Activated B cell treated with CpG ODN at 0.5 μM for 24 hours (primary cell): ENCODE measurements around the gene CARD11. TPM values are rescaled to one million over a fixed set of nuclear protein-coding genes. Genes with fewer than 3 reads are reported as not detected.

ENCODE experiments used
- ATAC-seq: fragments of 200-7000 bp; cut with Tn5 transposase; one replicate; pipeline ENCODE4 v1.10.0; 2021; ENCODE audit warnings: low read depth, mild to moderate bottlenecking, moderate library complexity
- CTCF ChIA-PET: fragments of 350-600 bp; sonication (Branson Sonifier 250); formaldehyde crosslinking; loops from one replicate; lab custom pipeline; 2021; ENCODE audit warnings: antibody characterized with exemption; lab: Charles Lee
- POLR2A ChIA-PET: fragments of 350-600 bp; sonication (Branson Sonifier 250); formaldehyde crosslinking; loops from one replicate; lab custom pipeline; 2021; ENCODE audit warnings: antibody characterized with exemption; lab: Charles Lee
- DNase-seq: peaks from one replicate; pipeline ENCODE4 v3.0.0; 2022
- H3K27ac Mint-ChIP-seq: one replicate; pipeline ENCODE4 v1.8.0; 2020; ENCODE audit warnings: mixed read lengths
- H3K27me3 Mint-ChIP-seq: one replicate; pipeline ENCODE4 v1.8.0; 2021; ENCODE audit warnings: mixed read lengths
- H3K36me3 Mint-ChIP-seq: one replicate; pipeline ENCODE4 v1.8.0; 2021; ENCODE audit warnings: low read depth, mixed read lengths
- H3K4me1 Mint-ChIP-seq: one replicate; pipeline ENCODE4 v1.8.0; 2021; ENCODE audit warnings: mixed read lengths
- H3K4me3 Mint-ChIP-seq: one replicate; pipeline ENCODE4 v1.8.0; 2020; ENCODE audit warnings: mild to moderate bottlenecking, mixed read lengths
- H3K9me3 Mint-ChIP-seq: one replicate; pipeline ENCODE4 v1.8.0; 2020; ENCODE audit warnings: mixed read lengths
- intact Hi-C: fragments of 100-400 bp; cut with micrococcal nuclease; formaldehyde crosslinking; loops from one replicate; pipeline ENCODE4 v1.15.1; 2024
- total RNA-seq: library from RNA; stranded (reverse); gene quantifications from 2 replicates; pipeline ENCODE4 v1.2.3, GENCODE V29; 2022
- TF ChIP-seq, protein P1 (sequence below): fragments of 200-600 bp; IDR thresholded peaks from one replicate; pipeline ENCODE4 v1.8.0; 2022; ENCODE audit warnings: antibody characterized with exemption, mild to moderate bottlenecking

CARD11 gene
- total RNA-seq, 1 donor from 2014 or later = 114 TPM

DNA sequence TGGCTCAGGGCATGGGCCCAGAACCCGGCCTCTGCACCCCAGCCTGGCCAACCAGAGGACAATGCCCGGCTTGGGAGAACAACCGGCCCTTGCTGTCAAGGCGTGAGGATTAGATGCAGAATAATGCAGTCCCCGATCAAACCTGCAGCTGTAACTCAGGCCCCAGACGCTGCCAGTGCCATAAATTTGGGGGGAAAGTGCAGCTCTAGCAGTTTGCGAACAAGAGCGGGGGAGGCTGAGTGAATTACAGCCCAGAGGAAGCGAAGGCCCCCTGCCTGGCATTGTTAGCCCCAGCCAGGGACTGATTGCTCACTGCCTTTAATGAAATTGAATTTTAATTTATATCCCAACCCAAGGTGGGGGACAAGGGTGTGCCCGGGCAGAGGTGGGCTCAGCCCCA lies 161.6 kb downstream of the CARD11 start:
- no peaks in the 10 kb centered on the region for H3K9me3 Mint-ChIP-seq
- ATAC-seq (no peak), DNase-seq (no peak)
- intact Hi-C loops = no loop called here
- H3K4me1 Mint-ChIP-seq = peaks cover 13% of the 10 kb centered on the region
- POLR2A ChIA-PET = interaction anchor here (0.6 kb wide), 1 partner anchor 27 kb away, joined by 10 read pairs; no protein-coding TSS in a partner anchor
- TF ChIP-seq, protein P1, sequence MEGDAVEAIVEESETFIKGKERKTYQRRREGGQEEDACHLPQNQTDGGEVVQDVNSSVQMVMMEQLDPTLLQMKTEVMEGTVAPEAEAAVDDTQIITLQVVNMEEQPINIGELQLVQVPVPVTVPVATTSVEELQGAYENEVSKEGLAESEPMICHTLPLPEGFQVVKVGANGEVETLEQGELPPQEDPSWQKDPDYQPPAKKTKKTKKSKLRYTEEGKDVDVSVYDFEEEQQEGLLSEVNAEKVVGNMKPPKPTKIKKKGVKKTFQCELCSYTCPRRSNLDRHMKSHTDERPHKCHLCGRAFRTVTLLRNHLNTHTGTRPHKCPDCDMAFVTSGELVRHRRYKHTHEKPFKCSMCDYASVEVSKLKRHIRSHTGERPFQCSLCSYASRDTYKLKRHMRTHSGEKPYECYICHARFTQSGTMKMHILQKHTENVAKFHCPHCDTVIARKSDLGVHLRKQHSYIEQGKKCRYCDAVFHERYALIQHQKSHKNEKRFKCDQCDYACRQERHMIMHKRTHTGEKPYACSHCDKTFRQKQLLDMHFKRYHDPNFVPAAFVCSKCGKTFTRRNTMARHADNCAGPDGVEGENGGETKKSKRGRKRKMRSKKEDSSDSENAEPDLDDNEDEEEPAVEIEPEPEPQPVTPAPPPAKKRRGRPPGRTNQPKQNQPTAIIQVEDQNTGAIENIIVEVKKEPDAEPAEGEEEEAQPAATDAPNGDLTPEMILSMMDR = no peak
- H3K4me3 Mint-ChIP-seq = no peak overlapping the region
- no peaks in the 10 kb centered on the region for H3K36me3 Mint-ChIP-seq
- no peak overlapping the region for H3K27ac Mint-ChIP-seq
- CTCF ChIA-PET = interaction anchor here (0.8 kb wide), 1 partner anchor 273 kb away, joined by 3 read pairs; no protein-coding TSS in a partner anchor
- no peaks in the 10 kb centered on the region for H3K27me3 Mint-ChIP-seq

DNA sequence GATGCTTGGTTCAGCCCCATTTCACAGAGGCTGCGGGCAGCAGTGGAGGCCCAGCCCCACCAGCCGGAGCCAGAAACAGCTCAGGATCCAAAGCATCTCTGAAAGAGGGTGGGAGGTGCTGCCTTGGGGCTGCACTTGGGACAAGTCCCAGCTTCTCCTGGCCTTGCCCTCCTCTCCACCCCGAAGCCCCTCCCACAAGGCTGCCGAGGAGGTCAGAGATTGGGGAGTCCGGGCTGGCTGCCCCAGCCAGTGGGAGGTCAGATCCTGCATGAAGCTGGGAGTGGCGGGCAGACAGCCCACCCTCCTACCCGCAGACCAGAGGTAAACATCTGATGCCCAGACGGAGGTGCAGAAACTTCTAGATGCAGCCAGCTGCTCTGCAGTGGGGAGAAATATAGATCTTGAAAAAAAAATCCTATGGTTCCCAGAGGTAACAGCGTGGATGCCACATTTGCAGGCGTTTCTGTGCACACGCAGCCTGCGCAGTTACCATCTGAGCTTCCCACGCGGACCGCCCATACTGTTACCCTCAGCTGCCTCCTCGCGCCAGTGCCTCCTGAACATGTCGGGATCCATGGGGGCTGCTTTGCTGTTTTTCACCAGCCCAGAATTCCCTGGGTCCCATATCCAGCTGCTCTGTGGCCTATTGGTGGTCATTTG lies 162.7 kb downstream of the CARD11 start:
- CTCF ChIA-PET = no interaction called here
- ATAC-seq = no peak
- H3K4me3 Mint-ChIP-seq = no peak overlapping the region
- no peaks in the 10 kb centered on the region for H3K36me3 Mint-ChIP-seq
- POLR2A ChIA-PET = no interaction called here
- no peaks in the 10 kb centered on the region for H3K9me3 Mint-ChIP-seq
- H3K27ac Mint-ChIP-seq = no peak overlapping the region
- peaks cover 11% of the 10 kb centered on the region for H3K4me1 Mint-ChIP-seq
- intact Hi-C loops = no loop called here
- no peak for DNase-seq
- TF ChIP-seq, protein P1 = no peak
- no peaks in the 10 kb centered on the region for H3K27me3 Mint-ChIP-seq

GRCh38 chr7:2880051-2880450 lies 163.6 kb downstream of the CARD11 start:
- intact Hi-C loops = no loop called here
- TF ChIP-seq, protein P1 = no peak
- DNase-seq (no peak), ATAC-seq (no peak)
- Mint-ChIP-seq H3K36me3 (no peaks in the 10 kb centered on the region), H3K27me3 (no peaks in the 10 kb centered on the region), H3K9me3 (no peaks in the 10 kb centered on the region), H3K4me1 (peaks cover 11% of the 10 kb centered on the region), H3K27ac (no peak overlapping the region), H3K4me3 (no peak overlapping the region)
- CTCF ChIA-PET = no interaction called here
- POLR2A ChIA-PET = no interaction called here

- H3K4me3 Mint-ChIP-seq = no peak overlapping the region
Observed at GRCh38 chr7:2879354-2879753, 164.3 kb downstream of the CARD11 start.

DNA sequence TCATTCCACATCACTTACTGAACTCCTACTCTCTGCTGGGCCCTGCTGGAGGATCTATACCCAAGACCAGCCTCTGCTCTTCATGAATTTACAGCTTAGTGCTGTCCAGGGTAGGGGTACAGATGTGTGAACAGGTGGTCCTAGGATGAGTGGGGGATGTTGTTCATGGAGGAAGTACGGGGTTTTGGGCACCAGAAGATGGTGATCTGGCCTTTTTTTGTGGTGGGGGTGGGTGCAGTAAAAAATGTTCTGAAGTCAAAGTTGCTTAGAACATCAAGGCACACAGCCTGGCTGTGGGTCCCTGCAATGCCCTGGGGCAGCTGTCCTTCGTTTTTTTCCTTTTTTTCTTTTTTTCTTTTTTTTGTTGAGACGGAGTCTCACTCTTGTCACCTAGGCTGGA lies 165.4 kb downstream of the CARD11 start:
- no peak for DNase-seq
- POLR2A ChIA-PET = no interaction called here
- TF ChIP-seq, protein P1 = no peak
- Mint-ChIP-seq H3K27me3 (no peaks in the 10 kb centered on the region), H3K36me3 (no peaks in the 10 kb centered on the region), H3K27ac (no peak overlapping the region), H3K9me3 (no peaks in the 10 kb centered on the region), H3K4me1 (peaks cover 13% of the 10 kb centered on the region), H3K4me3 (no peak overlapping the region)
- intact Hi-C loops = no loop called here
- ATAC-seq = no peak
- CTCF ChIA-PET = no interaction called here

More at GRCh38 chr7:2879354-2879753, 164.3 kb downstream of the CARD11 start:
- no peaks in the 10 kb centered on the region for H3K27me3 Mint-ChIP-seq
- ChIA-PET CTCF (no interaction called here), POLR2A (no interaction called here)
- ATAC-seq (no peak), DNase-seq (no peak)
- peaks cover 11% of the 10 kb centered on the region for H3K4me1 Mint-ChIP-seq
- intact Hi-C loops = no loop called here
- no peaks in the 10 kb centered on the region for H3K9me3 Mint-ChIP-seq
- TF ChIP-seq, protein P1 = no peak
- H3K36me3 Mint-ChIP-seq = no peaks in the 10 kb centered on the region
- no peak overlapping the region for H3K27ac Mint-ChIP-seq
